Measurements from ENCODE around the gene OR51M1. TPM values are rescaled to one million over a fixed set of nuclear protein-coding genes. Genes with fewer than 3 reads are reported as not detected.
"Not testable (repeated sequence)": the region's sequence is repeated elsewhere in the genome, so short reads cannot be mapped to it uniquely, and the experiment has no call there.

OR51M1 gene
- total RNA-seq, 4 donors from 2014 or later, result not detected

DNA sequence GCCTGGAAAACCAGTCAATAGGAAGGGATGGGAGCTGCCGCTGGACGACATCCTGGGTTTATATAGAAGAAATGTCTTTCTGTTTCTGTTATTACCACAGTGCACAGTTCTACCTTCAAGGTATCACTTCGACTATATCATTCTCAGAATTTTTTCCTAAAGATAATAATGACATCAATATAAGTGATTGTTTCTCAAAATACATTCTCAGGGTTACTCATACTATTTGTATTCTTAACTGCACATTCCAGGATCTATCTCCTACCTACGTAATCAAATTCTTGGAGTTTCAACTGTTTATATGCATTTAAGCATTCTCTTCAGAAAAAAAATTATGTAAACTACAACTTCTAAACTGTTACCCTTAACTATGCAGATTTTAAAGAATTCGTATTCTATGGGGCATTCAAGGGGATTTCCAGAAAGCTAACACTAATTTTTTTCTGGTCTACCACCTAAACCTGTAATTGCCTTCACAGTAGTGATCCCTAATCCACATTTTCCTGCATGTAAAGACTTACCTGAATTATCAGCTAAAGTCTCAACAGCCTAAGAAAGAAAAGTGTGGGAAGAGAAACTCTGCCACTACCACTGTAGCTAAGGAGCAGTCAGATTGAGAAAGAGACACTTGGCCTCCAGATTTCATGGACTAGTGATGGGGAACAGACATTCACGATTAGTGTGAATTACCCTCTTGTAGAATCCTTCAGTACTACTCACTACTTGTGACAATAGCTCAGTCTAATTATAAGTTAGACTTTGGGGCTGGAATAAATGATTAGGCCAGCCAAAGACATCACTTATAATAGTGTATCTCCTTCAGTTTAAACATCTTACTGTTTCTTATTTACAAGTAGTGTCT, 39.9 kb upstream of the OR51M1 start, which contains the start of gene OR51B5:
Gene OR51B5 (minus strand): TSS at position 51 of the 862 bp plus-strand sequence. CDS start 0 bp downstream, at position 51.
- Histone ChIP-seq H3K27ac (no peak within 1 kb of the TSS), H3K36me3 (no peaks in the 10 kb centered on the region), H3K27me3 (no peaks in the 10 kb centered on the region), H3K4me3 (replicated peaks in 1 of 3) (no peak within 1 kb of the TSS), H3K9me3 (peaks cover 5% of the 10 kb centered on the region), H3K4me1 (no peaks in the 10 kb centered on the region)
- intact Hi-C loops (cut with DNase I), result no loop called here
- TF ChIP-seq, protein P1, sequence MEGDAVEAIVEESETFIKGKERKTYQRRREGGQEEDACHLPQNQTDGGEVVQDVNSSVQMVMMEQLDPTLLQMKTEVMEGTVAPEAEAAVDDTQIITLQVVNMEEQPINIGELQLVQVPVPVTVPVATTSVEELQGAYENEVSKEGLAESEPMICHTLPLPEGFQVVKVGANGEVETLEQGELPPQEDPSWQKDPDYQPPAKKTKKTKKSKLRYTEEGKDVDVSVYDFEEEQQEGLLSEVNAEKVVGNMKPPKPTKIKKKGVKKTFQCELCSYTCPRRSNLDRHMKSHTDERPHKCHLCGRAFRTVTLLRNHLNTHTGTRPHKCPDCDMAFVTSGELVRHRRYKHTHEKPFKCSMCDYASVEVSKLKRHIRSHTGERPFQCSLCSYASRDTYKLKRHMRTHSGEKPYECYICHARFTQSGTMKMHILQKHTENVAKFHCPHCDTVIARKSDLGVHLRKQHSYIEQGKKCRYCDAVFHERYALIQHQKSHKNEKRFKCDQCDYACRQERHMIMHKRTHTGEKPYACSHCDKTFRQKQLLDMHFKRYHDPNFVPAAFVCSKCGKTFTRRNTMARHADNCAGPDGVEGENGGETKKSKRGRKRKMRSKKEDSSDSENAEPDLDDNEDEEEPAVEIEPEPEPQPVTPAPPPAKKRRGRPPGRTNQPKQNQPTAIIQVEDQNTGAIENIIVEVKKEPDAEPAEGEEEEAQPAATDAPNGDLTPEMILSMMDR (IDR thresholded peaks at IDR 0.05), result no peak
- TF ChIP-seq POLR2A (IDR thresholded peaks at IDR 0.05), result no peak
- WGBS, 2 donors, result 75 to 84% methylated on average over 6 of the region's 6 CpGs
- DNase-seq, result no peak

DNA sequence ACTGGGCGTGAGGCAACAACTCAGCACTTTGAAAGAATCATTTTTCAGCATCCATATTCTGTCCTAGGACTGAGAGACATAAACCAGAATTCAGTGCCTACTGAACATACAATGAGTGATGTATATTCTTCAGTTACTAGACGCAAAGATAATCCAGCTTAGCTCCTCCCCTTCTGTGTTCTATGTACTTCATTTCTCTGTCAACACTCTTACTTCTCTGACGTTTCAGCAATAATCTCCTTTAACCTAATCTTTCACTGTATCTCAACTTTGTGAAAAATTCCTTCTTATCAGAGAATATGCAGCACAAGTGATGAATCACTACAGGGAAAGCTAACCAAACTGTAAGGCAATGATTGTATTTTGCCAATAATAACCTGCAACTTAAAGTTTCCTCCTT, 37.8 kb upstream of the OR51M1 start:
- Histone ChIP-seq H3K27me3 (no peaks in the 10 kb centered on the region), H3K4me3 (replicated peaks in 1 of 3) (no peak overlapping the region), H3K36me3 (no peaks in the 10 kb centered on the region), H3K27ac (no peak overlapping the region), H3K9me3 (peaks cover 5% of the 10 kb centered on the region), H3K4me1 (no peaks in the 10 kb centered on the region)
- TF ChIP-seq, protein P1 (IDR thresholded peaks at IDR 0.05), result no peak
- TF ChIP-seq POLR2A (IDR thresholded peaks at IDR 0.05), result no peak
- WGBS, 2 donors, result 70% methylated on average over 3 of the region's 3 CpGs
- intact Hi-C loops (cut with DNase I), result no loop called here
- no peak for DNase-seq

DNA sequence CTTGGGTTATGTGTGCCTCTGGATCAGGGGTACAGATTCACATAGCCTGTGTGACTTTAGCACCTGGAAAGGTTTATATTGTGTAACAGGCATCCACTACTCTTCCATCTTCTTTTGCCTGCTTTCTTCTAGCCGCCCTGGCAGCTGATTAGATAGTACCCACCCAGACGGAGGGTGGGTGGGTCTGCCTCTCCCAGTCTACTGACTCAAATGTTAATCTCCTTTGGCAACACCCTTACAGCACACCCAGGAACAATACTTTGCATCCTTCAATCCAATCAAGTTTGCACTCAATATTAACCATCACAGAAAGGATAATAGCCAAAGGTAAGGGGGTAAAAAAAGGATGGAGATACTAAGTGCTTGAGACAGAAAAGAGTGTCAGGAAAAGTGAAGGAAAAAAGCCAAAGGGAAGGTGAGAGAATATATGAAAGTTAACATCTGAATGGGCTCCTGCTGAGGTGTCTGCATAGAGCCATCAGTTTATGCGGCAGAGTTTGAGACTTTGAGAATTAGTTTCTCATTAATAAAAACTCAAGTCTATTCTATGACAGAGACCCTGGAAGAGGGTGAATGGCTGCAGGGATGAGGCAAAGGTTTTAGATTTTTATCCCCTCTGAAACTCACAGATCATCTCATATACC, 34.9 kb upstream of the OR51M1 start:
- WGBS, 2 donors, result 34 to 37% methylated on average over 3 of the region's 3 CpGs
- H3K4me3 ChIP-seq (replicated peaks in 1 of 3), result no peak overlapping the region
- H3K27ac ChIP-seq, result no peak overlapping the region
- H3K4me1 ChIP-seq, result no peaks in the 10 kb centered on the region
- TF ChIP-seq POLR2A (IDR thresholded peaks at IDR 0.05), result no peak
- TF ChIP-seq, protein P1 (IDR thresholded peaks at IDR 0.05), result no peak
- intact Hi-C loops (cut with DNase I), result no loop called here
- no peak for DNase-seq
- H3K9me3 ChIP-seq, result no peaks in the 10 kb centered on the region
- no peaks in the 10 kb centered on the region for H3K27me3 ChIP-seq
- H3K36me3 ChIP-seq, result no peaks in the 10 kb centered on the region

DNA sequence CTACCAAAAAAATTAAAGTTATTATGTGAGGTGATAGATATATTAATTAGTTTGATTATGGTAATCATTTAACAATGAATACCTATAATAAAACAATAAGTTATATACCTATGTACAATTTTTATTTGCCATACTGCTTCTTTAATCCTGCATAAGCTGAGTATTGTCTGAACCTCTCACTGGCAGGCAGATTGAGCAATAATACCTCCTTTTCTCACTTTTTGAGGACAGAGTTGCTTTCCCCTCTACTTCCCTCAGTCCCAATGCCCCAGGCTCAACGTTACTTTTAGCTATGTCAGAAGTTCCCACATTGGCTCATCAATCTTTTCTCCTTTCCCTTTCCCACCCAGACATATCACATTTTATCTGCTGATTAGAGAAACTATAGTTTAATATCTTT, 34.1 kb upstream of the OR51M1 start:
- no peaks in the 10 kb centered on the region for H3K27me3 ChIP-seq
- H3K4me3 ChIP-seq (replicated peaks in 1 of 3), result no peak overlapping the region
- no peaks in the 10 kb centered on the region for H3K9me3 ChIP-seq
- no peak overlapping the region for H3K27ac ChIP-seq
- intact Hi-C loops (cut with DNase I), result no loop called here
- TF ChIP-seq POLR2A (IDR thresholded peaks at IDR 0.05), result no peak
- 49 to 53% methylated on average over 1 of the region's 1 CpG for WGBS, 2 donors
- H3K4me1 ChIP-seq, result no peaks in the 10 kb centered on the region
- no peak for DNase-seq
- no peaks in the 10 kb centered on the region for H3K36me3 ChIP-seq

DNA sequence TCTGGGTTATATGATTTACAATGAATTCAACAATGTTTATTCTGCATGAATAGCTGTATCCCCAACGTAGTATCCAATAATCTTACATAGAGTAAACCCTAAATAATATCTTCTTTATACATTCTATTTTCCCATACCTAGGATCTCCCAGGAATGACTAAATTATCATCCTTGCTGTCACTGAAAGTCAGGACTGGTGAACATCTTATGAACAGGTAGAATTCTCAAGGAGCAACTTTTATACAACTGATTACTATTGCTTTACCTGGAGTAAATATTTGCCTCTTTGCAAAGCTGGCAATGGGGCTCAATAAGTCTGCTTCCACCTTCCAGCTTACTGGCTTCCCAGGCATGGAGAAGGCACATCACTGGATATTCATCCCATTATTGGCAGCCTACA, 32.4 kb upstream of the OR51M1 start, which contains the start of gene OR51B6:
Gene OR51B6 (plus strand): TSS at position 301 of the 400 bp plus-strand sequence. CDS start 0 bp downstream, at position 301.
- 65 to 68% methylated on average over 1 of the region's 1 CpG for WGBS, 2 donors
- intact Hi-C loops (cut with DNase I), result no loop called here
- TF ChIP-seq, protein P1 (IDR thresholded peaks at IDR 0.05), result no peak
- no peak for TF ChIP-seq POLR2A (IDR thresholded peaks at IDR 0.05)
- H3K36me3 ChIP-seq, result no peaks in the 10 kb centered on the region
- H3K4me3 ChIP-seq (replicated peaks in 1 of 3), result no peak within 1 kb of the TSS
- no peaks in the 10 kb centered on the region for H3K9me3 ChIP-seq
- no peaks in the 10 kb centered on the region for H3K27me3 ChIP-seq
- DNase-seq, result no peak
- no peak within 1 kb of the TSS for H3K27ac ChIP-seq
- H3K4me1 ChIP-seq, result no peaks in the 10 kb centered on the region

DNA sequence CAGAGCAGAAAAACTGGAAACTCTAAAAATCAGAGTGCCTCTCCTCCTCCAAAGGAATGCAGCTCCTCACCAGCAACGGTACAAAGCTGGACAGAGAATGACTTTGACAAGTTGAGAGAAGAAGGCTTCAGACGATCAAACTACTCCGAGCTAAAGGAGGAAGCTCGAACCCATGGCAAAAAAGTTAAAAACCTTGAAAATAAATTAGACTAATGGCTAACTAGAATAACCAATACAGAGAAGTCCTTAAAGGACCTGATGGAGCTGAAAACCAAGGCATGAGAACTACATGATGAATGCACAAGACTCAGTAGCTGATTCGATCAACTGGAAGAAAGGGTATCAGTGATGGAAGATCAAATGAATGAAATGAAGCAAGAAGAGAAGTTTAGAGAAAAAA, 27.6 kb upstream of the OR51M1 start:
- H3K27ac ChIP-seq; intact Hi-C loops (cut with DNase I); H3K9me3 ChIP-seq; H3K4me1 ChIP-seq; DNase-seq; H3K27me3 ChIP-seq; H3K4me3 ChIP-seq (replicated peaks in 1 of 3); H3K36me3 ChIP-seq: not testable (repeated sequence)
- WGBS, 2 donors, result 83 to 88% methylated on average over 5 of the region's 5 CpGs
